Endothelial cell of umbilical vein (primary cell): ENCODE data around the gene TMEM18. TPM values are rescaled to one million over a fixed set of nuclear protein-coding genes. Genes with fewer than 3 reads are reported as not detected.

ENCODE experiments used
- BruUV-seq: library from RNA; stranded (reverse); fragments of 400-500 nt; replicated peaks from 2 replicates; lab custom pipeline; 2021; lab: Mats Ljungman, UMichigan
- CTCF ChIA-PET: fragments of 300-600, 350-600 bp; sonication (Branson Sonifier 250); formaldehyde crosslinking; loops from one replicate; lab custom pipeline; 2021; ENCODE audit warnings: antibody characterized with exemption, inconsistent platforms; lab: Charles Lee
- POLR2A ChIA-PET: fragments of 300-600, 350-600 bp; sonication (Branson Sonifier 250); formaldehyde crosslinking; loops from one replicate; lab custom pipeline; 2021; ENCODE audit warnings: antibody characterized with exemption, inconsistent platforms; lab: Charles Lee
- DNase-seq: peaks from one replicate; pipeline ENCODE4 v3.0.0-alpha.2; 2011; ENCODE audit warnings: low read depth, low spot score
- FAIRE-seq: peaks from 2 replicates; lab custom pipeline; 2011; peaks lifted over from hg19 to GRCh38; lab: Jason Lieb, UNC
- H2AFZ ChIP-seq: 2 replicates; pipeline ENCODE4 v1.6.0; 2012; ENCODE audit warnings: low read depth, low read length, control low read depth, inconsistent platforms
- H3K27ac ChIP-seq: 2 replicates; pipeline ENCODE4 v1.5.1; 2011; ENCODE audit warnings: low read depth, mild to moderate bottlenecking, control low read depth, low read length, moderate library complexity; ENCODE audit not compliant: insufficient read depth
- H3K27me3 ChIP-seq, 2 experiments: 2 replicates each; pipeline versions ENCODE4 v1.6.0 to v1.6.1; 2011; ENCODE audit warnings: low read length in 2 of 2, mixed read lengths in 1 of 2; ENCODE audit not compliant: control insufficient read depth in 2 of 2, insufficient read depth in 2 of 2
- H3K36me3 ChIP-seq, 2 experiments: 2 replicates in 1 of 2; 3 replicates in 1 of 2; pipeline ENCODE4 v1.5.1; 2011; ENCODE audit warnings: low read length in 2 of 2, mild to moderate bottlenecking in 1 of 2, moderate library complexity in 1 of 2; ENCODE audit not compliant: control insufficient read depth in 2 of 2, insufficient read depth in 2 of 2; ENCODE audit errors: extremely low read depth in 1 of 2
- H3K4me1 ChIP-seq: 3 replicates; pipeline ENCODE4 v1.5.1; 2011; ENCODE audit warnings: mild to moderate bottlenecking, low read length; ENCODE audit not compliant: control insufficient read depth, insufficient read depth; ENCODE audit errors: extremely low read depth
- H3K4me2 ChIP-seq: 2 replicates; pipeline ENCODE4 v1.6.1; 2011; ENCODE audit warnings: low read length, control low read depth, mixed read lengths; ENCODE audit not compliant: insufficient read depth
- H3K4me3 ChIP-seq, 3 experiments: fragments of 200-600 bp in 1 of 3; sonication (generic), shearing (Covaris generic) in 1 of 3; replicated peaks in 1 of 3; 2 replicates each; pipeline ENCODE4 v1.5.1; 2011 to 2016; ENCODE audit warnings: control low read depth in 3 of 3, low read length in 3 of 3, mild to moderate bottlenecking in 2 of 3, inconsistent platforms in 1 of 3, low read depth in 1 of 3, moderate library complexity in 1 of 3; ENCODE audit not compliant: insufficient read depth in 1 of 3
- H3K79me2 ChIP-seq: 2 replicates; pipeline ENCODE4 v1.6.0; 2012; ENCODE audit warnings: low read length, inconsistent platforms; ENCODE audit not compliant: control insufficient read depth, insufficient read depth
- H3K9ac ChIP-seq: replicated peaks from 2 replicates; pipeline ENCODE3; 2011; ENCODE audit warnings: low read length, control low read depth; ENCODE audit not compliant: insufficient read depth; ENCODE audit errors: extremely low read depth
- H3K9me1 ChIP-seq: replicated peaks from 3 replicates; pipeline ENCODE4 v1.6.0; 2011; ENCODE audit warnings: mild to moderate bottlenecking, low read length; ENCODE audit not compliant: control insufficient read depth, insufficient read depth; ENCODE audit errors: extremely low read depth
- H3K9me3 ChIP-seq: replicated peaks from 2 replicates; pipeline ENCODE4 v1.5.1; 2012; ENCODE audit warnings: low read length, inconsistent platforms; ENCODE audit not compliant: control insufficient read depth, insufficient read depth
- H4K20me1 ChIP-seq: replicated peaks from 2 replicates; pipeline ENCODE3; 2011; ENCODE audit warnings: mild to moderate bottlenecking, low read length; ENCODE audit not compliant: control insufficient read depth, insufficient read depth; ENCODE audit errors: extremely low read depth
- EZH2 ChIP-seq: IDR thresholded peaks from 2 replicates; pipeline ENCODE4 v1.6.1; 2012; ENCODE audit warnings: borderline replicate concordance, low read depth, mild to moderate bottlenecking, moderate library complexity, low read length, inconsistent platforms; ENCODE audit not compliant: severe bottlenecking
- FOS ChIP-seq: IDR thresholded peaks from 2 replicates; pipeline ENCODE4 v1.6.1; 2011; ENCODE audit warnings: mild to moderate bottlenecking, low read length, moderate library complexity, borderline replicate concordance; ENCODE audit not compliant: insufficient read depth
- GATA2 ChIP-seq: IDR thresholded peaks from 2 replicates; pipeline ENCODE4 v1.7.0; 2011; ENCODE audit warnings: low read depth, mild to moderate bottlenecking, moderate library complexity, mixed read lengths, low read length; ENCODE audit not compliant: insufficient read length, insufficient read depth
- JUN ChIP-seq: IDR thresholded peaks from 2 replicates; pipeline ENCODE4 v1.6.1; 2011; ENCODE audit warnings: borderline replicate concordance, low read depth; ENCODE audit not compliant: insufficient read length, insufficient read depth
- MYC ChIP-seq: IDR thresholded peaks from one replicate; pipeline ENCODE4 v1.6.1; 2011; ENCODE audit warnings: mild to moderate bottlenecking, low read depth, low read length
- POLR2A ChIP-seq: IDR thresholded peaks from 2 replicates; pipeline ENCODE4 v1.6.1; 2012; ENCODE audit warnings: low read depth, mild to moderate bottlenecking, control low read depth, low read length
- POLR2AphosphoS5 ChIP-seq: IDR thresholded peaks from 2 replicates; pipeline ENCODE4 v1.6.1; 2012; ENCODE audit warnings: low read depth, mild to moderate bottlenecking, control low read depth, low read length, moderate library complexity; ENCODE audit not compliant: insufficient read depth
- dilution Hi-C: fragments of 300-500 bp; cut with MboI; formaldehyde crosslinking; loops from one replicate; pipeline ENCODE4 v1.15.0; 2019; ENCODE audit warnings: low sequenced_read_pairs; ENCODE audit not compliant: extremely low pct_ligation_motif_present
- intact Hi-C: fragments of 100-400 bp; cut with micrococcal nuclease; formaldehyde crosslinking; loops from one replicate; pipeline ENCODE4 v1.10.0; 2022
- polyA plus RNA-seq, 4 experiments: library from polyadenylated mRNA; depleted of rRNA in 3 of 4; stranded (reverse) in 3 of 4; unstranded in 1 of 4; fragments of >200 nt; gene quantifications; 2 replicates each; pipeline versions ENCODE4 v1.2.1 to v1.2.3, GENCODE V29; 2011 to 2012; ENCODE audit warnings: missing spikeins in 1 of 4
- total RNA-seq: library from RNA; stranded (reverse); gene quantifications from 2 replicates; pipeline ENCODE4 v1.2.3, GENCODE V29; 2021
- TF ChIP-seq, protein P1 (sequence below): IDR thresholded peaks from 2 replicates; pipeline ENCODE4 v1.6.1; 2011; ENCODE audit not compliant: insufficient read depth, insufficient read length
- TF ChIP-seq, protein P2 (sequence below), 2 donors: IDR thresholded peaks; 1 replicate in 1 of 2; 2 replicates in 1 of 2; pipeline ENCODE4 v1.5.1; 2011; ENCODE audit warnings: low read length in 2 of 2, mild to moderate bottlenecking in 2 of 2, moderate library complexity in 2 of 2, control low read depth in 1 of 2, inconsistent platforms in 1 of 2, low read depth in 1 of 2; ENCODE audit not compliant: insufficient read depth in 1 of 2; ENCODE audit errors: extremely low read depth in 1 of 2

TMEM18 gene
- total and polyA plus RNA-seq, 2 donors (not counting 3 experiments of a cell fraction or from before 2014, with no cell fraction given), result 19.1 to 23.1 TPM

DNA sequence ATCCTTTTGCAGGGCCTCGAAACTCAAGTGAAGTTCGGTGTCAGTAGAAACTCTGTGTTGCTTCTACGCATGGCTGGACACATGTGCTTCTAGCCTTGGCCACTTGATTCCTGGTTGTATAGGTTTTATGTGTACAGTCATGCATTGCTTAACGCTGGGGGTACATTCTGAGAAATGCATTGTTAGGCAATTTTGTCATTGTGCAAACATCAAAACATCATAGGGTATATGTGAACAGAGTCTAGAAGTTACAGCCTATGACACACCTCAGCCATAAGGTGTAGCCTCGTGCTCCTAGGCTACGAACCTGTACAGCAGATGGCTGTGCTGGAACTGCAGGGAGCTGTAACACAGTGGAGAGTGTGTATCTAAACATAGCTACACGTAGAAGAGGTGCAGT lies 39.4 kb downstream of the TMEM18 start:
- H3K27me3 ChIP-seq, result no peaks in the 10 kb centered on the region
- H3K4me2 ChIP-seq, result no peak overlapping the region
- dilution Hi-C loops, result no loop called here
- H4K20me1 ChIP-seq, result no peaks in the 10 kb centered on the region
- H3K9me3 ChIP-seq, result no peaks in the 10 kb centered on the region
- no TSS peak for BruUV-seq
- no peak overlapping the region for H3K9ac ChIP-seq
- no peaks in the 10 kb centered on the region for H3K79me2 ChIP-seq
- H3K36me3 ChIP-seq, result no peaks in the 10 kb centered on the region
- ChIA-PET POLR2A (no interaction called here), CTCF (interaction anchor here (1.4 to 1.9 kb wide), 2 partner anchors 29 to 391 kb away, joined by 7 read pairs; no protein-coding TSS in a partner anchor)
- intact Hi-C loops, result loop anchor here (1.0 kb wide), 1 partner anchor 392 kb away; no protein-coding TSS in a partner anchor
- H3K27ac ChIP-seq, result no peak overlapping the region
- no peak for FAIRE-seq
- no peak overlapping the region for H3K4me3 ChIP-seq
- H3K4me1 ChIP-seq, result no peaks in the 10 kb centered on the region
- TF ChIP-seq FOS (no peak), JUN (no peak), POLR2AphosphoS5 (no peak), MYC (no peak), POLR2A (no peak), GATA2 (no peak), EZH2 (no peak)
- TF ChIP-seq, protein P1, sequence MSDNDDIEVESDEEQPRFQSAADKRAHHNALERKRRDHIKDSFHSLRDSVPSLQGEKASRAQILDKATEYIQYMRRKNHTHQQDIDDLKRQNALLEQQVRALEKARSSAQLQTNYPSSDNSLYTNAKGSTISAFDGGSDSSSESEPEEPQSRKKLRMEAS, result no peak
- TF ChIP-seq, protein P2, sequence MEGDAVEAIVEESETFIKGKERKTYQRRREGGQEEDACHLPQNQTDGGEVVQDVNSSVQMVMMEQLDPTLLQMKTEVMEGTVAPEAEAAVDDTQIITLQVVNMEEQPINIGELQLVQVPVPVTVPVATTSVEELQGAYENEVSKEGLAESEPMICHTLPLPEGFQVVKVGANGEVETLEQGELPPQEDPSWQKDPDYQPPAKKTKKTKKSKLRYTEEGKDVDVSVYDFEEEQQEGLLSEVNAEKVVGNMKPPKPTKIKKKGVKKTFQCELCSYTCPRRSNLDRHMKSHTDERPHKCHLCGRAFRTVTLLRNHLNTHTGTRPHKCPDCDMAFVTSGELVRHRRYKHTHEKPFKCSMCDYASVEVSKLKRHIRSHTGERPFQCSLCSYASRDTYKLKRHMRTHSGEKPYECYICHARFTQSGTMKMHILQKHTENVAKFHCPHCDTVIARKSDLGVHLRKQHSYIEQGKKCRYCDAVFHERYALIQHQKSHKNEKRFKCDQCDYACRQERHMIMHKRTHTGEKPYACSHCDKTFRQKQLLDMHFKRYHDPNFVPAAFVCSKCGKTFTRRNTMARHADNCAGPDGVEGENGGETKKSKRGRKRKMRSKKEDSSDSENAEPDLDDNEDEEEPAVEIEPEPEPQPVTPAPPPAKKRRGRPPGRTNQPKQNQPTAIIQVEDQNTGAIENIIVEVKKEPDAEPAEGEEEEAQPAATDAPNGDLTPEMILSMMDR (IDR thresholded peaks at IDR 0.05; ENCODE audit: extremely low read depth in 1 of 2, insufficient read depth in 1 of 2, low read depth in 1 of 2, low read length in 2 of 2), result no peak
- H2AFZ ChIP-seq, result no peak overlapping the region
- no peaks in the 10 kb centered on the region for H3K9me1 ChIP-seq
- DNase-seq, result no peak
